Measurements from ENCODE around the gene SPOPL.
"Not testable (repeated sequence)": the region's sequence is repeated elsewhere in the genome, so short reads cannot be mapped to it uniquely, and the experiment has no call there.

Gene SPOPL

DNA sequence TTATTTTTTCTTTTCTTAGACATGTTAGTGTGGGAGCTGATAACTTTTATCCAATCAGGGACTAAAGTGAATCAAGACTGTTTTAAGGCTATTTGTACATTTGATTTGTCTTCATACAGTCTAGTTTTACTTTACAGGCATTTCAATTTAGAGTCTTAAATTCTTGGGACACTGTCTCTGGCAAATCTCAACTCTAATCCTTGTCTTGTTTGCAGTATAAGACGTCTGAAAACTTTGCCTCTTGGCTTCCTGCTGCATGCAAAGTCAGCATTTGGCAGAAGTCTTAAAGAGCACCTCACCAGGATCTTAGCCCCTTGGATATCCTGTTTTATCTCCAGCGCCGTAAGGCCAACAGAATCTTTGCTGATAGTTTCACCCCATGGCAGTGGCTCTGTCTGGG lies 30.3 kb downstream of the SPOPL start:
- no peak for DNase-seq

DNA sequence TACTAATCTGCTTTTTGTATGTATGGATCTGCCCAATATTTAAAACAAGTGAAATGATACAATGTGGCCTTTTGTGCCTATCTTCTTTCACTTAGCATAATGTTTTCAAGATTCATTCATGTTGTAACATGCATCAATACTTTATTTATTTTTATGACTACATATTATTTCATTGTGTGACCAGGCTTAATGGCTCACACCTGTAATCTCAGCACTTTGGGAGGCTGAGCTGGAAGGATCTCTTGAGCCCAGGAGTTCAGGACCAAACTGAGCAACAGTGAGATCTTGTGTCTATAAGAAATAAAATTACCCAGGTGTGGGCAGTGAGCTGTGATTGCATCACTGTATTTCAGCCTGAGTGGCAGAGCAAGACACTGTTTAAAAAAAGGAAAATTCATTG lies 33.2 kb downstream of the SPOPL start:
- DNase-seq: no peak

DNA sequence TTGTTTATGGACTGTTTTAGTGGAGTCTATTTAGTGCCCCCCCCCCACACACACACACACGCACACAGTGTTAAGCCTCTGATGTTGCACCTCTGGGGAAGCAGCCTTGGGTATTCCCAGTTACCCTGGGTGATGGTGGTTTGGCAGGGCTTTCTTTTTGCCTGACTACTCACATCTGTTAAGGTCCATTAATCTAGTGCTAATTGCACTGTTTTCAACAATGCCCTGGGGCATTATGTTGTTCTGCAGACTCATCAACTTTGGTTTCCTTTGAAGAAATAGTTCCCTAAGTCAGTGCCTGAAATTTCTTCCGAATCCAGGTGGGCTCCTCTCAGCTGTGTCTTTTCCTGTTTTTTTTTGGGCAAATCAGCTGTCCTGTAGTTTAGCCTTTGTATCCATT lies 34.7 kb downstream of the SPOPL start:
- no peak for DNase-seq

DNA sequence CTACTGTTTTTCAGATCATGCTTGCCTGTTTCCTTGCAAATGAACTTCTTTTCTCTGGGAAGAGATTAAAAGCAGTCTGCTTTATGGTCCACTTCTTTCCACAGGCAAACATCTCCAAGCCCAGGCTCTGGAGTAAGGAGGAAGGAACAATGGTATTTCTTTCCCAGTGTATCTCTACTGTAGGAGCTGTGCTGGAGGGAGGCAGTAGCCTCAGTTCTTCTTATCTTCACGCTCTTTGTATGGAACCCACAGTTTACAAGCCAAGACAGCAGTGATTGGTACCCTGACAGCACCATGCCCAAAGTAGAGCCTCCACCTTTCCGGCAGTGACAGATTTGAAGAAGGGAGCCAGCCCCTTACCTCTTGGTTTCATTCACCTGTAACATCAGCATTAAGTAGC lies 35.2 kb downstream of the SPOPL start:
- DNase-seq: no peak

DNA sequence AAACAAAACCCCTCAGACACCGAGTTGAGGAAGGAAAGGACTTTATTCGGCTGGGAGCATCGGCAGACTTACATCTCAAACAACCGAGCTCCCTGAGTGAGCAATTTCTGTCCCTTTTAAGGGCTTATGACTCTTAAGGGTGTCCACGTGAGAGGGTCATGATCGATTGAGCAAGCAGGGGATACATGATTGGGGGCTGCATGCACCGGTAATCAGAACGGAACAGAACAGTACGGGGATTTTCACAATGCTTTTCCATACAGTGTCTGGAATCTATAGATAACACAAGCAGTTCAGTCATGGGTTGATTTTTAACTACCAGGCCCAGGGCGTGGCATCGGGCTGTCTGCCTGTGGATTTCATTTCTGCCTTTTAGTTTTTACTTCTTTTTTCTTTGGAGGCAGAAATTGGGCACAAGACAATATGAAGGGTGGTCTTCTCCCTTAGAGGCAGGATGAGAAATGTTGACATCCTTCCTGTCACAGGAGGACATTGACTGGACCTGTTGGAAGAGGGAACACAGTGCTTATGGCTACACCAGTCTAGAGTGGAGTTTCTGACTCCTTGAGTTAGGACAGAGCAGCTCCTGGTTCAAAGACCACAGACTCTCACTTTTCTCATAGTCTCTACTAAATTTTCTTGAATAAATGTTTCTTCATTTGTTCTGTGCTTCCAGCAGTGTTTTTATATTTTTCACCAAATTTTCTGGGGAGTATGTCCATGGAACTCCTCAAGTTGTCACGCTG lies 35.8 kb downstream of the SPOPL start:
- DNase-seq: no peak

DNA sequence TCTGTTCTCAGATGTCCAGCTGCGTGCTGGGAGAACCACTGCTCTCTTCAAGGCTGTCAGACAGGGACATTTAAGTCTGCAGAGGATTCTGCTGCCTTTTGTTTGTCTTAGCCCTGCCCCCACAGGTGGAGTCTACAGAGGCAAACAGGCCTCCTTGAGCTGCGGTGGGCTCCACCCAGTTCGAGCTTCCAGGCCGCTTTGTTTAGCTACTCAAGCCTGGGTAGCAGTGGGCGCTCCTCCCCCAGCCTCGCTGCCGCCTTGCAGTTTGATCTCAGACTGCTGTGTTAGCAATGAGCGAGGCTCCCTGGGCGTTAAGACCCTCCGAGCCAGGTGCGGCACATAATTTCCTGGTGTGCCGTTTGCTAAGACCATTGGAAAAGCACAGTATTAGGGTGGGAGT lies 42.6 kb downstream of the SPOPL start:
- DNase-seq: not testable (repeated sequence)

DNA sequence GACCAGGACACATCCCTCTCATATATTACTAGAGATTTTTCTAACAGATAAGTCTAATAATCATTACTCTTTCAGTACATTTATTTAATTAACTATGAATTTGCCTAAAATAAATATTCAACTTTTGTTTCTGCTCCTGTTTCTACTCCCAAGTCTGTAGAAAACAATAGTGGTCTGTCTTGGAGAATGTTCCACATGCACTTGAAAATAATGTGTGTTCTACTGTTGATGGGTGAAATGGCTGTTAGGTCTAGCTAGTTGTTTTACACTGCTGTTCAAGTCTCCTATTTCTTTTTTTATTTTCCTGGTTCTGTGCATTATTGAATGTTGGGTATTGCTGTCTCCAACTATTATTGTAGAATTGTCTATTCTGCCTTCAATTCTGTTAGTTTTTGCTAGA lies 47.2 kb downstream of the SPOPL start:
- no peak for DNase-seq

DNA sequence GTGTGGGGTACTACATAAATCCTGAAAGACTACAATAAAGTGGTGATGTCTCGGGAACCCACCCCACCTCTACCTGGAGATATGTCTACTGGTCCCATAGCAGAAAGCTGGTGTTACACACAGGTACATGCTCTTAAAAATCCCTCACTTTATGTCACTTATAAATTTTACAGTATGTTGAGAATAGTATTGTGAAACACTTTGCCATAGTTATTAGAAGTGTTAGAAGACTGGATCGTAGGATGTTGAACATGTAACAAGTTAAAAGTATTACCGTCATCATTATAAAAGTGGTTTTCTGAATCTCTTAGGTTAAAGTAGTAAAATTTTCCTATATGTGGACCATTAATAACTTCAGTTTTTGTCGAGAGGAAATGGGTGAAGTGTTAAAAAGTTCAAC lies 48.6 kb downstream of the SPOPL start:
- no peak for DNase-seq

DNA sequence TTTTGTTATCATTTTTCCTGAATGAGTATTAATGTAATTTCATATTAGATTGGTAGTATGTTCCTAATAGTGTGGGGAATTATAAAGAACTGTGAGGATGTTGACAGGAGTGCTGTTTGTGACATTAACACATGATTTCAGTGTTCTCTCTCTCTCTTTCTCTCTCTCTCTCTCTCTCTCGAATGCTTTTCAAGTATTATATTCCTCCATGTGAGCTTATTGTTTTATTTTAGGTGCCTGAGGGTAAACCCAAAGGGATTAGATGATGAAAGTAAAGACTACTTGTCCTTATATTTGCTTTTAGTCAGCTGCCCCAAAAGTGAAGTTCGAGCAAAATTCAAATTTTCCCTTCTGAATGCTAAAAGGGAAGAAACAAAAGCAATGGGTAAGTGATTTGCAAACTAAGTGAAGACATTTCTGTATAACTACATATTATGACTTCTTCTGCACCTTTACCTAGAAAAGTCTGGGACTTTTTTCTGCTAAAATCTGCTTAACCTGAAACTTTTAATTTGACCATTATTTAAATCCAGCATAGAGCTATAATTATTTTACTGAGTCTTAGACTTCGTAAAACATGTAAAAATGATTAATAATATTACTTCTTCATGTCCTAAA lies 49.2 kb downstream of the SPOPL start:
- DNase-seq: no peak

DNA sequence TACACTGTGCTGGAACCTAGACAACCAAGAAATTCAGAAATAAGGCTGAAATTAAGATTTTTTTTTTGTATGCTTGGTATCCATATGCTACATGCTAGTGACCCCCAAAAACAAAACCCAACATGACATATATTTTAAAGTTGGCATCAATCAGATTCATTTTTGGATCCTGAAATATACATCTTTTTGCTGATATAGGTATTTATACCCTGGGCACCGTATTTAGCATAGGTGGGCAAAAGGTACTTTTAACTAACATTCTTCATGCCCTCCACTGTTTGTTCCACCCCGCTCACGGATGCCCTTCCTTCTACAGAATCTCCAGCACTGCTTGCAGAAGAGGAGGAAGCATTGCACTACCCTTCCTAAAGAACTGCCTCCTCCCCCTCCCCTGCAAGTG lies 52.6 kb downstream of the SPOPL start:
- no peak for DNase-seq

DNA sequence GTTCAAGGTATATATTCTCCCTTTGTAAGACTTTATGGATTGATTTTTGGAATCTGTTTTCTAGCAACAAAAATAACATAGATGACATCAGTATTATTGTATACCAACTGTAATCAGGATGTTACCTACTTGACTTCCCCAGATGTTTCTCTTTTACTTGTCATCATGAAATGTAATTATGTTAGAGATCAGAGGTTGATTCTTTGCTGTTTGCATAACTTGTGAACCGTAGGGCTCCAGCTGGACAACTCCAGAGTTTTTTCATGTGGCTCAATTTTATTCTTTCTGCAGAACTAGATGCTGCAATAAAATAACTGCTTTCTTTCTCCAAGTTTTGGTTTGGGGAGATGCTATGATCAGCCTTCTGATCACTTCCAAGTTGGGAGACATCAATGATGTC lies 58.1 kb downstream of the SPOPL start:
- no peak for DNase-seq

DNA sequence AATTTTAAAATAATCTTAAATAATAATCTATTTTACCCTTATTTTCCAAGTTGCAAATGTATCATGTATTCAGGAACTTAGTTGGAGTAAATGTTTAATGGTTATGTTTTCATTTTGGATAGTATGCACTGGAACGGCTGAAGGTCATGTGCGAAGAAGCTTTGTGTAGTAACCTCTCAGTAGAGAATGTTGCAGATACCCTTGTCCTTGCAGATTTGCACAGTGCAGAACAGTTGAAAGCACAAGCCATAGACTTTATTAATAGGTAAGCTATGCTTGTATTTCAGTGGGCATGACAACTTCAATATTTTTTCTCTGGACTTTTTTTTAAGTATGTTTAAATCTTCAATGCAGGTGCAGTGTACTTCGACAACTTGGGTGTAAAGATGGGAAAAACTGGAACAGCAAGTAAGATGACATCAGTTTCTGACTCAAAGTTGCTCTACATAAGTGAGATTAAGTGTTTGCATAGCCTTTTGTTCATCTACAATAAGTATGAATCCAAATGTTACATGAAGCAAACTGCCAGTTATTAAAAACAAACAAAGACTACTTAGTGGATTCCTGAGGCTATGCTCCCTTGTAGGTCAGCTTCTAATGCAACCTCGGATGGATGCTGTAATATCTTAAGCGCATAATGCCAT lies 63.1 kb downstream of the SPOPL start:
- no peak for DNase-seq

DNA sequence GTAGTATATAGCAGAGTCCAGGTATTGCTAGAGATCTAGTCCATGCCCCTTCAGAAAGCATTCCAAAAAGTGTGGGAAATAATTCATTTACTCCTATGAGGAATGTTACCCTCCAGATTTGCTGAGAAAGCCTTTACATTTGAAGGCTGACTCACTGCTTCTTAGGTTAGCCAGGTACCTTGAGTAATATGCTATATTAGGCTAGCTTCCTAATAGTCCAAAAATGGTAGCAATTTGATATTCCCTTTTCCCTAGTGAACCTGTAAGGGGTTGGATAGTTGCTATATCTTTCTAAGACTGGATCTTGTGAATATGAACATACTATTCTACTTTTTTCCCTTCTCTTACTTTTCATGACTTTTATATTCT lies 63.6 kb downstream of the SPOPL start:
- DNase-seq: no peak

DNA sequence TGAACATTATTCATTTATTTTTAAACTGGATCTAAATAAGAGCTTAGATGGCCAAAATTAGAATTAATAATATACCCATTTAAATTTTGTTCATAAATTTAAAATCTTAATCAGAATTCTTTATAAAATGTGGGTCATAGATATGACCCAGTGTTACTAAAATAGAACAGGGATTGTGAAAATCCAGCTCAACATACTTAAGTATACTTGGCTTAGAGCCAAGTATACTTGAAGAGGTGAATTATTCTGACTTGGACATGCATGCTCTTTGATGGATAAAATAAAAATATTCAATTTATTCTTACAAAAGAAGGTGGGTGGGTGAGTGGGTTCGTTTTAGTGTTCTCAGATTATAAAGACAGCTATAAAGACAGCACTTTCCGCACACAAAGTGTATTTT lies 70.7 kb downstream of the SPOPL start:
- no peak for DNase-seq

DNA sequence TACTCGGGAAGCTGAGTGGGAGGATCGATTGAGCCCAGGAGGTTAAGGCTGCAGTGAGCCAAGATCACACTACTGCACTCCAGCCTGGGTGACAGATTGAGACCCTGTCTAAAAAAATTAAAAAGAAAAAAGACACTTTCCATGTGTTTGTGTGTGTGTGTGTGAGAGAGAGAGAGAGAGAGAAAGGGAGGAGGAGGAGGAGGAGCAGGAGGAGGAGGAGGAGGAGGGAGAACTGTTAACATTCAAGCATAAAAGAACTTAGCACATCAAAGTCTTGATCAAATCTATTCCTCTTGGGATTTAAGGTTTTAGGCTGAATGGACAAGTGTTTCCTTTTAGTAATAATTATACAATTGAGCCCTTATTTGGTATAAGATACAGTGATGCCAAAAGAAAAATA lies 75.5 kb downstream of the SPOPL start:
- no peak for DNase-seq

DNA sequence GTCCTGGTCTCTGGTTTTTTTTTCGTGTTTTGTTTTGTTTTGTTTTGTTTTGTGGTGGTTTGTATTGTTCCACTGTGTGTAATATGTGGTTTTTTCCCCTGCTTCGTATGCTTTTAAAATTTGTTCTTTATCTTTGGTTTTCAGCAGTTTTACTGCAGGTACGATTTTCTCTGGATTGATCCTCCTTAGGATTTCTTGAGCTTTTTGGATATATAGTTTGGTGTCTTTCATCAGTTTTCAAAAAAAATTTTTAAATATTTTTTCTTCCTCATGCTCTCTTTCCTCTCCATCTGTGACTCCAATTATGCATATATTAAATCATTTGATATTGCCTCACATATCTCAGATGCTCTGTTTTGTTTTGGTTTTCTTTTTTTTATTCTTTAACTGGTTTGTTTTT lies 78.0 kb downstream of the SPOPL start:
- DNase-seq: no peak

DNA sequence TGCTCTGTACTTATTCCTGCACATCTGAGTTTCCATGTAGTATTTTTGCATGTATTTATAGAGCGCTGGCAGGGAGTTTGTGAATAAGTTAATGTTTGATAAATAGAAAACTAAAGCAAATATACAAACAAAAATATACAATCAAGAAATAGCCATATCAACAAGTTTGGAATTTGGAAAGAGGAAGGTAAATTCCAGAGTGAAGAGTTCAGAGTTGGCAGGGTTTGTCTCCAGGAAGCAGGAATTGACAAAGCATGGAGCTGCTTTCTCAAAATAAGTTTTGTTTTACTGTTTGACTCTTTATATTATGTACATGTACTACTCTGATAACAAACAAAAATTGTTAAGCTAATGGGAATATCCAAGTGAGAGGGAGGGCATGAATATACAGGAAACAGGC lies 80.3 kb downstream of the SPOPL start:
- no peak for DNase-seq

DNA sequence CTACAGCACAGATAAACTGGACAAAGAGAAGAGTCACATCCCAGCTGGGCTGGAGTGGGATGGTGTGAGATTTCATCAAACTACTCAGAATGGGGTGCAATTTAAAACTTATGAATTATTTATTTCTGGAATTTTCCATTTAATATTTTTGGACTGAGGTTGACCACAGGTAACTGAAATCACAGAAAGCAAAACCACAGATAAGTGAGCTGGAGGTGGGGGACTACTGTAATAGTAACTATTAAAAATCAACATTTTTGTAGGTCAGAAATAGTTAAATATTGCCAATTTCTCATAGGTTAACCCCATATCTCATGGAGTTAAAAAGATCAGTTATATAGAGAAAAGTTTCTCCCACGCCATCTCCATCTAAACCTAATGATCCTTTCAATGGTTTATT lies 88.1 kb downstream of the SPOPL start:
- no peak for DNase-seq

DNA sequence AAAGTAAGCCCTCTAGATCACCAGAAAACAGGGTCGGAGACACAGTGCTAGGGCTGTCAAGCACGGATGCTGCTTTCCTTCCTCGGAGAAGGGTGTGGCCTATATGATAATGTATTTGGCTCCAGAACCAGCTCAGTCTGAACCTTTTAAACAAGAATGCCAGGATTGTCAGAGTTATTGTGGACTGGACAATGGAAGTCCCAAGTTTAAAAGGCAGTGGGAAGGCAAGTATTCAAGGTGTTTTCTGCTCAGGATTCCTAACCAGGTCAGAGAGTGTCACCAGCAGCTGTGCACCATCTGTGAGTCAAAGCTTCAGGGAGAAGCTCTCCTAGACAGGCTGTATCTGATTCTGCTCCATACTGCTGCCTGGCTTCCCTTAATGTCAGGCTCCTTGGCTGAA lies 94.8 kb downstream of the SPOPL start:
- no peak for DNase-seq

DNA sequence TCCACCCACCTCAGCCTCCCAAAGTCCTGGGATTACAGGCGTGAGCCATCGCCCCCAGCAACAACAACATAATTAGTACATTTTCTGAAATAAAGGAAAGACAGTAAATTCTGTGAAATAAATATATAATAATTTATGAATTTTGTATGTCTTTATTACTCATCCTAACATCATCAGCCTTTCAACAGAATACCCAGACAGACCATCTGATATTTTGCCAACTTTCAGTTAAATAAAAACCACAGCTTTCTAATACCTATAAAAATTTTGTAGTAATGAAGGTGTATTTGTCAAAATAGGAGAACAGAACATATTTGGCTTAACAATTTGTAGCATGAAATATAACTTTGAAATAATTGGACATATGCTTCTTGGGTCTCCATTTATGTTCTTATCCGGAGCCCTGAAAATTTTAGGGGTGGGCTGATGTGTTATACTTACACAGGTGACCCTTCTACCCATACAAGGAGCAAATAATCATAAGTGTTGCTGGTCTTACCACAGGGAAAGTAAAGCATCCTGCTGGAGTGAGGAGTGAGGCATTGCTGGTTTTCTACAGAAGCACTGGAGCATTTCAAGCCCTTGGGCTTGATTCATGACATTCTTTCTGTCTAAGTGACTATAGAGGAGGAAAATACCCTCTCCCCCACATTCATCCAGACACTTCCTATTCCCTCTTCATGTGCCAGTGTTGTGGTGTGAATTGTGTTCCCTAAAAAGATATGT lies 99.3 kb downstream of the SPOPL start:
- no peak for DNase-seq

DNA sequence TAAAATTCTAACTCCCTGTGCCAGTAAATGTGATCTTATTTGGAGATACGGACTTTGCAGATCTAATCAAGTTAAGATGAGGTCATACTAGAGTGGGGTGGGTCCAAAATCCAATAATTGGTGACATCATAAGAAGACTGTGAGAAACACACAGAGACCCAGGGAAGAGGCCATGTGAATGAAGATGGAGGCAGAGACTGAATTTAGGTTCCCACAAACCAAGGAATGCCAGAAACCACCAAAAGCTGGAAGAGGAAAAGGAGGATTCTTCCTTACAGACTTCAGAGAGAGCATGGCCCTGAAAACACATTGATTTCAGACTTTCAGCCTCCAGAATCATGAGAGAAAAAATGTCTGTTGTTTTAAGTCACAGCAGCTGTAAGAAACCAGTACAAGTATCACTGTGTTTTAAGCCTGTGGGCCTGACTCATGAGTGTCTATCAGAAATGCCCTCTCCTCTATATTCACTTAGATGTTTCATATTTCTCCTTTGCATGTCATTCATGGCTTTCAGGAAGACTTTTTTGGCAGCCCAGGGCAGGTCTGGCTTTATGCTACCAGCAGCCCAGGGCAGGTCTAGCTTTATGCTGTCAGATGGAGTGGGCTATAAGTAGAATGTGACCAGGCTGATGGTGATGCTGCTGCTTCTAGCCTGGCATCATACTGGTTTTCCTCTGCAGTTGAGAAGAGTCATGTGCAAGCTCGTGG lies 100.0 kb downstream of the SPOPL start:
- DNase-seq: no peak

DNA sequence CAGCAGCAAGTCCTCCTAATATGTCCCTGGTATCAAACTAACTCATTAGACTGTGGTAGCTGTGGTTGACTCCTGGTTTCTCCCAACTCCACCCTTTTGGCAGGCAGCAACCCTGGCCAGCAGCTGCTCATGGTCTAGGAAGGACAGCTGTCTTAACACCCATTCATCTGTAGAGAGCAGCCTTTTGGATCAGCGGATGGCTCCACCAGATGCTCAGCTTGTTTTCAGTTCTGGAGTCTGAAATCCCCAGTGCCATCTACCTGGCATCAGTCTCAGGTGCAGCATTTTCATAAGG lies 100.5 kb downstream of the SPOPL start:
- no peak for DNase-seq

DNA sequence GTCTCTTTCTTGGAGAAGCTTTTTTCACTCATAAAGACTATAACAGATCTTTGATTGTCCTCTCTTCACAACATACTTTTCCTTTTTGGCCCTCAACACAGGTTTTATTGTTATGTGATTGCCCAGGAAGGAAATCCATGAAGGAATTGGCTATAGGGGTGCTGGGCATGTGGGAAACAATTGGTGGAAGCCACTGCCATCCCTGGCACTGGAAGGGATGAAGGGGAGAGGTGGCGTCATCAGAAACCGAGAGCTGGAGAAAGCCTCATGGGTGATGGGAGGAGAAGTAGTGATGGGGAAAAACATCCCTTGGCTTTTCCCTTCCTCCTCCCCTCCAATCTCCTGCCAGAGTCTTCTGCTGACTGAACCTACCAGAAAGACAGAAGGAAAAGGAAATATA lies 106.2 kb downstream of the SPOPL start:
- no peak for DNase-seq

DNA sequence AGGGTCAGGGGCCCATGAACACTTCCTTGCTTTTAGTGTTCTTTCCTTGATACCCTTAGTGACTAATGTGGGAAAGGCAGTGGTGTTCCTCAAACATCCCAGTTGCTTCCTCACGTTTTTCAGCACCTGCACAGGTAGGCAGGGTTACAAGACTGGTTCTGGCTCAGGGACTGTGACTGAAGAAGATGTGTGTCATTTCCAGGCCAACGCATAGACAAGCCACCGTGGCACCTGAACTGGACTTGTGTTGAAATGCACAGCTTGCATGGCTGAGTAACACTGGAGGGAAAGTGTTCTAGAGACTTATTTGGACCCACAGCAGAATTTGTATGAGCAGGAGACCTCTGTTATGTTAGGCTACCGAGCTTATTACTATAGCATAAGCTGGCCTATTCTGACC lies 107.9 kb downstream of the SPOPL start:
- DNase-seq: no peak

All from cerebellar nuclear complex (tissue), 1 donor.